ACHN (cell line): ENCODE data around the gene RNASE11.

Source experiments
- DNase-seq: peaks from one replicate; pipeline ENCODE4 v3.0.0-alpha.2; 2015
- in situ Hi-C: cut with HindIII; loops from 2 replicates; pipeline ENCODE4 v1.10.0; 2017; ENCODE audit warnings: low sequenced_read_pairs, low pct_ligation_motif_present, low pct_unique_long_range_greater_than_20kb

The RNASE11 gene

DNA sequence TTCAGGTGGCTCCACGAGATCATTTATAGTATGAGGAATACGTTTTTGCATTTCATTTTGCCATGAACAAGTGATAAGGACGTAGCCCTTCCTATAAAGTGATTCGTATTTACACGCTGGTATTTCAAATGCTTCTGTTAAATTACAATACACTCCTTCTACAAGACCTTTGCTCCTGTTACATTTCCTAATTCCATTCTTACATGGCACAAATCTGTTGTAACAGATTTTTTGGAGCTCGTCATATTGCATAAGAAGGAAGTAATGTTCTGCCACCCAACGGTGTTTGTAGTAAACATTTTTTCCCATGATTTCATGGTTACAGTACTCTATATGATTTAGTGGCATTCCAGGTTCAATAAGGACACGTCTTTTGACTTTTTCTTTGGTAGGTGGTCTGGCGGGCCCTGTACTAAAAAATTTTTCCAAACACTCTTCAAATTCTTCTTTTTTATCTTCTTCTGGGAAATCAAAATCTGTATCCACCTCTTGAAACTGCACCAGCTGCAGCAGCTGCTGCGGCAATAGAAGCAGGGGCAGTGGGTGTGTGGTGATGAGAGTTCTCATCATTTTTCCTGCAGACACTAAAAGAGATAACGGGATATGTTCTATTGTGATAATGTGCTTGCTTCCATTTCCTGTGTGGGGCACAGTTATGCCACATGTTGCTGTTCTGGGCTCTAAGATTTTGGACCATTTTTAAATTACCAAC, 31.1 kb downstream of the RNASE11 start:
- DNase-seq, result no peak
- in situ Hi-C loops, result no loop called here

DNA sequence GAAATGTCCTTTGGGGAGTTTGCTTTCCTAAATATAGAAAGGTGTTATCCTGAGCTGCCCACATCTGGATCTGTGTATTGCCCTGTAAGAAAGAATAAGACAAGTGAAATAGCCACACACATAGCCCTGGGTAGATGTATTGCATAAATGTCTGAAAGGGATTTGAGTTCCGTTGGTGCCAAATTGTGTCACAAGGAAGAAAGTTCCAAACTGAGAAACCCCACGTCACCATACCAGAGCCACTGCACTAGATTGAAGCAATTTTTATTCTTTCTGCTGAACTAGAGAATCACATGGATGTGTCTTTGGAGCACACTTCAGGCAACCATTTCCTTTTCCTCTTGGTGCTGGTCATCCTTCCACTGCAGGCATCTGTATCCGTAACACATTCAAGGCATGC, 32.0 kb downstream of the RNASE11 start:
- in situ Hi-C loops, result no loop called here
- DNase-seq, result no peak

DNA sequence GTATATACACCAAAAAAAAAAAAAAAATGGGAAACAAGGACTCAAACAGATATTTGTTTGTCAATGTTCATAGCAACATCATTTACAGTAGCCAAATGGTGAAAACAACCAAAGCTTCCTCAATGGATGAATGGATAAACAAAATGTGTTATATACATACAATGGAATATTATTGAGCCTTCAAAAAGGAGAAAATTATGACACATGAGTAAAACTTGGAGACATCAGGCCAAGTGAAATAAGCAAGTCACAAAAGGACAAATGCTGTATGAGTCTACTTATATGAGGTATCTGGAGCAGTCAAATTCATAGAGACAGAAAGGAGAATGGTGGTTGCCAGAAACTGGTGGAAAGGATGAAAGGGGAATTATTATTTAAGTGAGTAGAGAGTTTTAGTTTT, 34.8 kb downstream of the RNASE11 start:
- in situ Hi-C loops, result no loop called here
- no peak for DNase-seq

DNA sequence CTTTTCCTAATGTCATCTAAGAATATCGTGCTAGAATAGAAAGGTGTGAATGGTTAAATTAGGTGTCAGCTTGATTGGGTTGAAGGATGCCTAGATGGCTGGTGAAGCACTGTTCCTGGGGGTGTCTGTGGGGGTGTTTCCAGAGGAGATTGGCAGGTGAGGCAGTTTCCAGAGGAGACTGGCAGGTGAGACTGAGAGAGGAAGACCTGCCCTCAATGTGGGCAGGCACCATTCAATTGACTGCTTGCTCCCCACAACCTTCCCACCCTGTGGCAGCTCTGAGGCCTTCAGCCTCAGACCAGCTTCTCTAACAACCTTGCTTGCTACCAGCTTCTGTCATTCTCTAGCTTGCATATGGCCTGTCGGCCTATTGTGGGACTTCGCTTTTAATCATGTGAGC, 36.2 kb downstream of the RNASE11 start:
- in situ Hi-C loops, result no loop called here
- no peak for DNase-seq

DNA sequence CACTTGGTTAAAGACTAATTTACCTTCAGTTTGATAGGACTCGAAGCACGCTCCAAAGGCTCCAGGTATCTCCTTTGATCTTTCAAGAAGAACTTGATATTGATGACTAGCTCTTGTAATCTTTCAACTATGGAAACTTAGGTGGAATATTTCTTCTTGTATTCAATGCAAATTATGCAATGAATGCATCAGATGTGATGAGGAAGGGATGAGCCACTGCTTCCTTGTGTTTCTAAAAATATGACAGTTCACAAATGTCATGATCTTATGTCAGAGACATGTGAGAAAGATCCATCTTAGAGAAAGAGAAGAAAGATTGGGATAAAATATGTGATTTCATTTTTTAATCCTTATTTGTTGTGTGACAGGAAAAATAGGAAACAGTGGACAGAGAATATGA, 36.9 kb downstream of the RNASE11 start:
- in situ Hi-C loops, result no loop called here

DNA sequence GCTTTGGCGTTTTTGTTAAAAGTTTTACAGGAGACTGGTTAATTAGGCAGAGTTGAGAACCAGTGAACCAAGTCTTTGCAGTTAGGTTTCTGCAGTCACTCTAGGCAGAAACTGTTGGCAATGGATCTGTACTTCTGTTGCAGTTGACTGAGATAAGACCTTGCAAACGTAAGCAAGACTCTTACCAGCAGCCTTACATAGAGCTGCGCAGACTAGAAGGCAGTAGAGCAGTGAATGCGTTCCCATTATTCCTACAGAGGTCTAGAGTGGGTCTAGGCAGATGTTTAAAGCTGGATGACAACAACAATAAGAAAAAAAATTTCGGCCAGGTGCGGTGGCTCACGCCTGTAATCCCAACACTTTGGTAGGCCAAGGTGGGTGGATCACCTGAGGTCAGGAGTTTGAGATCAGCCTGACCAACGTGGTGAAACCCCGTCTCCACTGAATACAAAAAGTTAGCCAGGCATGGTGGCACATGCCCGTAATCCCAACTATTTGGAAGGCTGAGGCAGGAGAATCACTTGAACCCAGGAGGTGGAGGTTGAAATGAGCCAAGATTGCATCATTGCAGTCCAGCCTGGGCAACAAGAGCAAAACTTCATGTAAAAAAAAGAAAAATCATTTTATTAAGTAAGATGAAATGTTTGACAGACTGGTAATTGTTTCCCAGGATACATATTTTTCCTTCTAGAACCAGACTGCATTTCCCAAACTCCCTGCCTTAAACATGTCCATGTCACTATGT, 39.2 kb downstream of the RNASE11 start:
- no peak for DNase-seq
- in situ Hi-C loops, result no loop called here

More for the DNA sequence above, 36.9 kb downstream of the RNASE11 start:
- DNase-seq, result no peak

DNA sequence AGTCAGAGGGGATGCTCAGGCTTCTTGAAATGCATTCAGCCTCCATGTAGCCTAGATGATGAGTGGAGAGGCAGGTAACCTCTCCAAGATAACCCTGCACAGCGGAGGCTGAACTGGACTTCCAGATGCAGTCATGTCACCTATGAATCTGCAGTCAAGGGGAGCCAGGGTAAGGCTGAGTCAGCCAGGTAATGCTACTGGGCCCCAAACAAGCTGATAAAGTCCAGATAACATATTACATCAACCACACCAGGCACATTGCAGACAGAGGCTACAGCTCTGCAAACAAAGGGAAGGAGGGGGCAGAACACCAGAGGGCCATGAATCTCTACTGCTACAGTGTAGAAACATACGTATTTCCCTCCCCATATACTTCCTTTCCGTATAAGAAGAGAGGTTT, 40.9 kb downstream of the RNASE11 start:
- DNase-seq, result no peak
- in situ Hi-C loops, result no loop called here

DNA sequence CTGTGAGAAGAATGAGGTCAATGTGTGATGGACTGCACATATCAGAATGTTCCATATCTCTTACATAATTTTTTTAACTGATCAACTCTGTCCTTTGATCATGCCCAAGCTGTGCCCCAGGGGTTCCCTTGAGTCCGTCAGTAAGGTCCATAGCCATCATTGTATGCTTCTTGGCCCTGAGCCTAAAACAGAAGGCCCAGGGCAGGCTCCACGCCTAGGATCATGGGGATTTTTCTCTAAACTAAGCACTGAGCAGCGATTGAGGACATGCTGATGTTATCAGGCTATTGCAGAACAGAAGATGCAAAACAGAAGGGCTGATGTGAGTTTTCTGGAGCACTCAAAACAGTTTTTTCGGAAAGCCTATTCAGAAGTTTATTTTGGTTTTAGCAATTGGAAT, 47.9 kb downstream of the RNASE11 start:
- no peak for DNase-seq
- in situ Hi-C loops, result no loop called here
